DND-41 (cell line): ENCODE measurements around the gene NOL4L.

ENCODE experiments used
- ATAC-seq: fragments of 200-7000 bp; cut with Tn5 transposase; 3 replicates; pipeline ENCODE4 v1.9.1; 2021; ENCODE audit warnings: low read depth; ENCODE audit not compliant: insufficient read depth
- DNase-seq: peaks from one replicate; pipeline ENCODE4 v3.0.0-alpha.2; 2020
- H2AFZ ChIP-seq: 2 replicates; pipeline ENCODE4 v1.6.0; 2012; ENCODE audit warnings: low read depth, low read length
- H3K27ac ChIP-seq: 2 replicates; pipeline ENCODE4 v1.5.1; 2012; ENCODE audit warnings: low read length, inconsistent platforms
- H3K27me3 ChIP-seq: fragments of 200-600 bp; sonication (generic); 2 replicates; pipeline ENCODE4 v1.6.0; 2012; ENCODE audit warnings: low read length, mild to moderate bottlenecking, inconsistent platforms; ENCODE audit not compliant: insufficient read depth, poor library complexity
- H3K36me3 ChIP-seq: 2 replicates; pipeline ENCODE4 v1.5.1; 2012; ENCODE audit warnings: low read length, inconsistent platforms; ENCODE audit not compliant: insufficient read depth
- H3K4me1 ChIP-seq: 2 replicates; pipeline ENCODE4 v1.5.1; 2012; ENCODE audit warnings: mild to moderate bottlenecking, low read length; ENCODE audit not compliant: insufficient read depth
- H3K4me2 ChIP-seq: 2 replicates; pipeline ENCODE4 v1.6.0; 2012; ENCODE audit warnings: mild to moderate bottlenecking, moderate library complexity, low read length, inconsistent platforms; ENCODE audit not compliant: insufficient read depth
- H3K4me3 ChIP-seq, 2 experiments: fragments of 200-600 bp in 1 of 2; shearing (Covaris generic) in 1 of 2; 2 replicates each; pipeline ENCODE4 v1.5.1; 2012 to 2016; ENCODE audit warnings: inconsistent platforms in 2 of 2, low read length in 2 of 2, mild to moderate bottlenecking in 2 of 2, low read depth in 1 of 2, moderate library complexity in 1 of 2
- H3K79me2 ChIP-seq: 2 replicates; pipeline ENCODE4 v1.6.0; 2012; ENCODE audit warnings: low read length, inconsistent platforms; ENCODE audit not compliant: insufficient read depth
- H3K9ac ChIP-seq: 2 replicates; pipeline ENCODE4 v1.6.0; 2012; ENCODE audit warnings: low read depth, mild to moderate bottlenecking, inconsistent platforms, low read length, moderate library complexity
- H3K9me3 ChIP-seq: 2 replicates; pipeline ENCODE4 v1.5.1; 2012; ENCODE audit warnings: low read length, moderate library complexity, mild to moderate bottlenecking, inconsistent platforms; ENCODE audit not compliant: insufficient read depth, severe bottlenecking
- H4K20me1 ChIP-seq: 2 replicates; pipeline ENCODE4 v1.6.0; 2012; ENCODE audit warnings: low read length; ENCODE audit not compliant: insufficient read depth
- EZH2 ChIP-seq: IDR thresholded peaks from 3 replicates; pipeline ENCODE4 v1.6.1; 2012; ENCODE audit warnings: borderline replicate concordance, low read depth, mild to moderate bottlenecking, moderate library complexity, low read length, inconsistent platforms; ENCODE audit not compliant: severe bottlenecking
- TF ChIP-seq, protein P1 (sequence below): IDR thresholded peaks from 2 replicates; pipeline ENCODE4 v1.5.1; 2012; ENCODE audit warnings: borderline replicate concordance, low read length, moderate library complexity, mild to moderate bottlenecking; ENCODE audit not compliant: poor library complexity, severe bottlenecking; ENCODE audit errors: extremely low read depth

Gene NOL4L

DNA sequence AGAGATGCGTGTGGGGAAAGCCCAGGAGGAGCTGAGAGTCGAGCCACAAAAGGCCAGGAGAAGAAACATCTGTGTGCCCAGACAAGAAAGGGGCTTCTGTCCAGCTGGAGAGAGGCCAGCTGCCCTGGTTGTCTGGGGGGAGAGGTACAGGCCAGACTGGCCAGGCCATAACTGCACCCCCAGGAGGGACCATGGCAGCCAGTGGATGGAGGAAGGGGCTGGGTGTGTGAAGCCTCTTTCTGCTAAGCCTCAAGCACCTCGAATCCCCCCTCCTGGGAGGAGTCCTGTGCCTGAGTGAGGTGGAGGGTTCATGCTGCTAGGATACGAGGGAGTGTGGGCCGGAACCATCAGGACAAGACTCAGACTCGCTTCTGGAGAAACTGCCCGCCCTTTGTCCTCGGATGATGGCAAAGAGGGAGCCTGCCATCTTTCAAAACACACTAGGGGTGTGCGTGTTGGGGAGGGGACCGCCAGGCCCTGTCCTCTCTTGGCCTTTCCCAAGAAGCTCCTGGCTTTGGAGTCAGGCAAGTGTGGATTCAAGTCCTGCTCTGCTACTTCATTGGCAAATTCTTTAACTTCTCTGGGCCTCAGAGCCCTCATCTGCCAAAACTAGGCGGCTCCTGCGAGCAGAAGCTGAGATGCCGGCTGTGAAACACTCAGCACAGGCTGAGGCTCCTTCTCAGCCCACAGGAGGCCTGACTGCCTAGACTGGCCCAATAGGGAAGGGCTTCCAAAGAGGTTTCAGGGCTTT is 136.7 kb downstream of the NOL4L start:
- no peak for DNase-seq
- no peak for ATAC-seq
- H4K20me1 ChIP-seq, result peaks cover 61% of the 10 kb centered on the region
- peaks cover 98% of the 10 kb centered on the region for H3K36me3 ChIP-seq
- H3K27me3 ChIP-seq, result no peaks in the 10 kb centered on the region
- no peak overlapping the region for H3K9ac ChIP-seq
- no peaks in the 10 kb centered on the region for H3K9me3 ChIP-seq
- no peak overlapping the region for H3K4me3 ChIP-seq
- no peak overlapping the region for H3K4me2 ChIP-seq
- TF ChIP-seq, protein P1, sequence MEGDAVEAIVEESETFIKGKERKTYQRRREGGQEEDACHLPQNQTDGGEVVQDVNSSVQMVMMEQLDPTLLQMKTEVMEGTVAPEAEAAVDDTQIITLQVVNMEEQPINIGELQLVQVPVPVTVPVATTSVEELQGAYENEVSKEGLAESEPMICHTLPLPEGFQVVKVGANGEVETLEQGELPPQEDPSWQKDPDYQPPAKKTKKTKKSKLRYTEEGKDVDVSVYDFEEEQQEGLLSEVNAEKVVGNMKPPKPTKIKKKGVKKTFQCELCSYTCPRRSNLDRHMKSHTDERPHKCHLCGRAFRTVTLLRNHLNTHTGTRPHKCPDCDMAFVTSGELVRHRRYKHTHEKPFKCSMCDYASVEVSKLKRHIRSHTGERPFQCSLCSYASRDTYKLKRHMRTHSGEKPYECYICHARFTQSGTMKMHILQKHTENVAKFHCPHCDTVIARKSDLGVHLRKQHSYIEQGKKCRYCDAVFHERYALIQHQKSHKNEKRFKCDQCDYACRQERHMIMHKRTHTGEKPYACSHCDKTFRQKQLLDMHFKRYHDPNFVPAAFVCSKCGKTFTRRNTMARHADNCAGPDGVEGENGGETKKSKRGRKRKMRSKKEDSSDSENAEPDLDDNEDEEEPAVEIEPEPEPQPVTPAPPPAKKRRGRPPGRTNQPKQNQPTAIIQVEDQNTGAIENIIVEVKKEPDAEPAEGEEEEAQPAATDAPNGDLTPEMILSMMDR, result no peak
- no peak for TF ChIP-seq EZH2
- no peak overlapping the region for H2AFZ ChIP-seq
- H3K27ac ChIP-seq, result no peak overlapping the region
- H3K4me1 ChIP-seq, result no peaks in the 10 kb centered on the region
- peaks cover 2% of the 10 kb centered on the region; the same call in 1 of the 2 replicates for H3K79me2 ChIP-seq

GRCh38 chr20:32447136-32448027 is 137.8 kb downstream of the NOL4L start:
- Histone ChIP-seq H3K36me3 (peaks cover 98% of the 10 kb centered on the region), H4K20me1 (peaks cover 64% of the 10 kb centered on the region), H2AFZ (no peak overlapping the region), H3K4me1 (no peaks in the 10 kb centered on the region), H3K4me3 (no peak overlapping the region), H3K79me2 (peaks cover 2% of the 10 kb centered on the region; the same call in 1 of the 2 replicates), H3K9me3 (no peaks in the 10 kb centered on the region), H3K4me2 (no peak overlapping the region), H3K9ac (no peak overlapping the region), H3K27me3 (no peaks in the 10 kb centered on the region), H3K27ac (no peak overlapping the region)
- TF ChIP-seq, protein P1, result no peak
- no peak for TF ChIP-seq EZH2
- no peak for DNase-seq
- ATAC-seq, result no peak

- Histone ChIP-seq H3K9me3 (no peaks in the 10 kb centered on the region), H3K36me3 (peaks cover 97% of the 10 kb centered on the region), H3K27ac (no peak overlapping the region), H3K79me2 (peaks cover 2% of the 10 kb centered on the region; the same call in 1 of the 2 replicates), H3K9ac (no peak overlapping the region), H3K4me1 (no peaks in the 10 kb centered on the region), H3K4me3 (no peak overlapping the region), H2AFZ (no peak overlapping the region), H3K27me3 (no peaks in the 10 kb centered on the region), H4K20me1 (peaks cover 61% of the 10 kb centered on the region), H3K4me2 (no peak overlapping the region)
- DNase-seq, result no peak
- peak; percentile 3; the same call in 1 of the 3 replicates for ATAC-seq
- TF ChIP-seq EZH2, result no peak
- TF ChIP-seq, protein P1, result no peak
Observed at GRCh38 chr20:32446301-32447100, 138.6 kb downstream of the NOL4L start.
